DMS53 treated with DMSO at 0.1 percent for 48 hours (cell line): ENCODE measurements around the gene WDR13.
"Not testable (repeated sequence)": the region's sequence is repeated elsewhere in the genome, so short reads cannot be mapped to it uniquely, and the experiment has no call there.

Experiments
- DNase-seq: peaks from one replicate; lab custom pipeline; 2025; ENCODE audit not compliant: unreplicated experiment; lab: John Stamatoyannopoulos, UW

WDR13 gene

DNA sequence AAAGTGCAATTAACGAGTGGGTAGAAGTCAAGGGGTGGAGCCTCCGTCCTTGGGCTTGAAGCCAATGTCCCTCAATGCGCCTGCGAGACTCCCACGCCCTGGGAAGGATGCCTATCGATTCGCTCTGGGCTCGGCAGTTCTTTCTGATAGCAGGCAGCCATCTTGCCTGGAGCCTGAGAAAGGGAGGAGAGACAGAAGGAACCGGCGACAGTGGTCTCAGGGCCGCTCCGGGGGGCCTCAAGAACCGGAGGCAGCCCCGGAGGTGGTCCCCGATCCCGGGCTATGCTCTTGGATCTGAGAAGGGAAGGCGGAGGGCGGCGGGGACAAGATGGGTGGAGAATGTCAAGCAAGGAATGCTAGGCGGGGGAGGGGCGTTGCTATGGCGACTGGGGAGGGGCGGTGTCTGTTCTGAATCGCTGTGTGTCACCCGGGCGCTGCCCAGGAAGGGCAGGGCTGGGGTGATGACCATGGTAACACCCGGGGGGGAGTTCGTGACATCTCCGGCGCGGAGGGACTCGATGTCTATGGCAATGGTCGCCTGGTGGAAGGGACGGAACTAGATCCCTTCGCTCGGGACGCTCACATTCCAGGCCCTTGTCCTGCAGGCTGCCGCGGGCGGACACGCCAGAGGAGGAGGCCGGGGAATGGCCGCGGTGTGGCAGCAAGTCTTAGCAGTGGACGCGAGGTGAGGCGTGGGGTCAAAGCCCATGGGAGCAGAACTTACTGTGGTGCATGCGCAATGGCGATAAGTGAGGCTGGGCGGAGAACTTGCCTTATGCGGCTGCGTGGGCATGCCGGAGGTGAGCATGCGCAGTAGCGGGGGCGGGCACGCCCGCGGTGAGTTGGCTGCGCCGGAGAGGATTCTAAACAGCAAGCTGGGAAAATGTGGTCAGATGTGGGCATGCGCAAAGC is at the start of gene WDR13:
WDR13 (plus strand) TSS at position 140 of the 912 bp plus-strand sequence; CDS start at position 645, 505 bp downstream.
- DNase-seq, result peak; percentile 91

GRCh38 chrX:48548871-48549270 is 48.4 kb upstream of the WDR13 start:
- no peak for DNase-seq

- not testable (repeated sequence) for DNase-seq
Measured at GRCh38 chrX:48555731-48556325, 41.5 kb upstream of the WDR13 start.

DNA sequence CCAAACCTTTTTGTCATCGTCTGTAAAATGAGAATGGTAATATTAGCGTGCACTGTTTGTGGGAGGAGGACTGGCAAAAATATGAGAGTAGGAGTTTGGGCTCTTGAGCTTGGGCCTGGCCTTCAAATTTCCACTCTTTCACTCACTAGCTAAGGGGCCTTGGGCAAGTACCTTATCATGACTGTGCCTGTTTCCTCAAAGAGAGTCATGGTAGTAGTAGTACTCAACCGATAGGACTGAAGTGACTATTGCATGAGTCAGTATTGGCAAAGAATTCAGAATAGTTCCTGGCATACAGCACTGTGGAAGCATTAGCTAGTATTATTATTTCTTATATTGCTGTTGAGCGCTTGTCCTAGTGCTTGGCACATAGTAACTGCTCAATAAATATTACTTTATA is 39.0 kb upstream of the WDR13 start:
- DNase-seq, result no peak

GRCh38 chrX:48559636-48560035 is 37.7 kb upstream of the WDR13 start:
- no peak for DNase-seq

- no peak for DNase-seq
Measured at GRCh38 chrX:48560056-48560455, 37.2 kb upstream of the WDR13 start.

DNA sequence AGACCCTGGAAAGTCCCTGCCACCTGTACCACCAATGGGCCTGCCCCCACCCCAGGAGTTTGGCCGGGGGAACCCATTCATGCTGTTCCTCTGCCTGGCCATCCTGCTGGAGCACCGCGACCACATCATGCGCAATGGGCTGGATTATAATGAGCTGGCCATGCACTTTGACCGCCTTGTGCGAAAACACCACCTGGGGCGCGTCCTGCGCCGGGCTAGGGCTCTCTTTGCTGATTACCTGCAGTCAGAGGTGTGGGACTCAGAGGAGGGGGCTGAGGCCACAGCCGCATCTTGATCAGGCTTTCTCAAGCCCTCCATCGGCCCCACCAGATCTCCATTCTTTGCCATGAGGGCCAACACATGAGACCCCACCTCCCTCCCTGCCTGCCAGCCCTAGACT is 36.6 kb upstream of the WDR13 start:
- no peak for DNase-seq

GRCh38 chrX:48569958-48570357 is 27.3 kb upstream of the WDR13 start:
- DNase-seq, result no peak

- peak; percentile 65 for DNase-seq
Measured at GRCh38 chrX:48573690-48574269, 23.5 kb upstream of the WDR13 start.

- DNase-seq, result peak; percentile 87
Measured at GRCh38 chrX:48574270-48575266, 22.7 kb upstream of the WDR13 start, which contains the start of gene RBM3. RBM3 (plus strand) TSS chrX:48574484; CDS start chrX:48575181, 697 bp downstream.

DNA sequence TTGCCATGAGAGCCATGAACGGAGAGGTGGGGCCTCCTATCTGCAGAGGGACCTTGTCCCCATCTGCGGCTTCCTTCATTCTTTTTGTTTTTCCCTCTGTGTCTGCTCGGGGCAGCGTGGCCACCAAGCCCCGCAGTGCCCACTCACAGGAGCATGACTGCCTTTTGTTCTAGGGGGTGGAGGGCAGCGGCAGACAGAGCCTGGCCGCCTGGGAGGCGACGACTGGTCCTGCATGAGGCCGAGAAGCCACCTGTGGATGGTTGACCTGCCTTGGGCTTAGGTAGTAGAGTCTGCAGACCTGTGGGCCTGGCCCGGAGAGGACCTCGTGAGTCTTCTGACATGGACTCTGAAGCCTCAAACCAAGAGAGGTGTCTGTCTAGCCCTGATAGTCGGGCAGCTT is 21.6 kb upstream of the WDR13 start:
- no peak for DNase-seq

- no peak for DNase-seq
Measured at GRCh38 chrX:48576108-48576507, 21.2 kb upstream of the WDR13 start.

DNA sequence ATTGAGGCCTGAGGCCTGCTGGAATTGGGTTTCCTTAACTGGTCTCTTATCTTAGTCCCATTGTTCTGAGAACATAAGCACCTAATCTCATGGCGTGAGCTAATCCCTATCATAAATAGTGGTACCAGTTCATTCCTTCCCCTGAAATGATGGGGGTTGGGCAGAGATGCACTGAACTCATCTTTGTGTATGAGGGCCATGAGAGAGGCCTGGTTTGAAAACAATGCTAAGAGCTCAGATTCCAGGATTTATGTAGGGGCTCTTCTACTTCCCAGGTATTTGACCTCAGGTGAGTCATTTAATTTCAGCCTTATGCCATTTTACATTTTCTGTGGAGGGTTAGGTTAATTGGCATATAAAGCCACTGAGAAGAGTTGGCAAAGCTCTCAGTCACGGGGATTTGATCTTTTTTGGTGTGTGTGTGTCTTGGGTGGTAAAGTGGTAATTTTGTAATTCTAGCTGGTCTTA is 18.6 kb upstream of the WDR13 start:
- no peak for DNase-seq

DNA sequence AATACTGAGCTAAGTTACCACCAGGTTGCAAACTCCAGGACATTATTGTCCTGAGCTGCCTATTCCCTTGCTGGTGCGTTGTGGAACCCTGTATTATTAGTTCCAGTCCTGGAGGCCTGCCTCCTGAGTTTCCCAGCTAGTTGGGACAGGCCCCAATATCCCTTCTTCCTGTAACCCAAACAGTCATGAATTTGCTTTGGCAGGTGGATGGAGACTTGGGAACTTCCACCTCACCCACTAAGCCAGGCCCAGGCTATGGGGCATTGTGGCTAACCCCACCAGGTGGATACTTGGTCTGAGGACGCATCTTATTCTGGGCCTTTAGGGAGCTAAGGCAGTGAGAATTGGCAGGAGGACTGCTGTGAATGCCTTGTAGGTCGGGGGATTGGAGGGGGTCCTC is 18.0 kb upstream of the WDR13 start:
- no peak for DNase-seq

DNA sequence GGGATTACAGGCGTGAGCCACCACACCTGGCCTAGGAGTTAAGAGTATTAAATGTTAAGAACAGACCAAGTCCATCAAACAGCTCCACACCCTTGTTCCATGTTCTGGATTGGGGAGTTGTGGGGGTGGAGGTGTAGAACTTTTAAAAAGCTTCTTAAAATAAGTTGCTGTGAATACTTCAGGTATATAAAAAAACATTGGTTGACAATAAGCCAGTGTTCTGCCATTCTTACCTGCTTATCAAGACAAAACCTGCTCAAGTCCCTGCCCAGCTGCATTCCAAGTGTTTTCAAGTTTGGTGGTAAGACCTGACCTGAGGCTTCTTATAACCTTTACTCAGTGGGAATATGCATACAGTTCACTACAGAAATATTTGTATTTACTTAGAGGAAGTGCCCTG is 16.6 kb upstream of the WDR13 start:
- DNase-seq, result no peak

- no peak for DNase-seq
Measured at GRCh38 chrX:48584698-48585097, 12.6 kb upstream of the WDR13 start.

DNA sequence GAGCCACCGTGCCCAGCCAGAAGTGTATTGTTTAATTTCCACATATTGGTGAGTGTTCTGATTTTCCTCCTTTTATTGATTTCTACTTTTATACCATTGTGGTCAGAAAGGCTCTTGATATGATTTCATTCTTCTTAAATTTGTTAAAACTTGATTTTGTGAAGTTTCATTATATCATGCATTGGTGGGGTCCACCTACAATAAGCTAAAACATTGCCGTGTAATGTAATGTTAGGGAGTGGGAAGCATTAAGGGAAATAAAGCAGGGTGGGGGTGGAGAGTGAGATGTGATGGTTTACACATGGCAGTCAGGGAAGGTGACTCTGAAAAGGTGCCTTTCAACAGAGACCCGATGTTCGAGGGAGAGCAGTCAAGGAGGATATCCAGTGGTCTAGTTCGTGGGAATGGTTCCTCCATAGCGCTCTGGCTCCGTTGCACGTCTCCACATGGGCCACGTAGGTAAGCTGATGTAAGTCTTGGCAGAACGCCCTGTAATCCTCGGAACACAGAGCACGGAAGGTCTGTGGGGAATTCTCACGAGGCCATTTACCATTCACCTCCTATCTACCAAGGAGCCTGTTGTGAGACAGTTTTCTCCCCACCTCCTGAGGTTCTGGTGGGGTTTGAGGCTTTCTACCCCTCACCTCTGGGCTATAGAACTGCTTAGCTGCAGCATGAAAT is 7.7 kb upstream of the WDR13 start:
- DNase-seq, result no peak

DNA sequence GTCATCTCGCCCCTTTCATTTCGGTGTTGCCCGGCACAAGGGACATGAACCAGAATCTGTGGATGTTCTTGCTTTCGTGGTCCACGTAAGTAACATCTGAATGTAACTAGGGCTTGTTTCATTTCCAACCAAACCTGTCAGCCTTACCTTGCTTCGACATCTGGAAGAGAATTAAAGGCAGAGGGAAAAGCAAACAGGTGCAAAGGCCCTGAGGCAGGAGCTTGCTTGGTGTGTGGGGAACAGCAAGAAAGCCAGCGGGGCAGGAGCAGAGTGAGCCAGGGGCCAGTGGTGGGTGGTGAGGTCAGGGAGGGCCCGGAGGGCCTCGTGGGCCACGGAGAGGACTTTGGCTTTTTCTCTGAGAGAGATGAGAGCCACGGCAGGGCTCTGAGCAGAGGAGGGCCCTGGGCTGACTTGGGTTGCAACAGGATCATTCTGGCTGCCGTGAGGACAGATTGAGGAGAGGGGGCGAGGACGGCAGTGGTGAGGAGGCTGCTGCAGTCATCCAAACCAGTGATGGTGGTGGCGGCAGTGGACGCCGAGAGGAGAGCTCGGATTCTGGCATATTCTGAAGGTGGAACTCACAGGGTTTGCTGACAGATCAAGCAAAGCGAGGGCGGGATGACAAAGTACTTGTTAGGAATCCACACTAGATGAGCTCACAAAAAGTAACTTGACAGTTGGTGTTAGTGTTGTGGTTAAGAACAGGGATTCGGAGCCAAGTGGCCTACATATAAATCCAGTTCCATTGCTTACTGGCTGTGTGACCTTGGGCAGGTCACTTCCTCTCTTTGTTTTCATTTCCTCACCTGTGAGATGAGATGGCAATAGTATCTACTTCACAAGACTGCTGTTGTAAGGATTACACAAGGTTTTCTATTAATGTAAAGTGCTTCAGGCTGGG is 6.8 kb upstream of the WDR13 start:
- no peak for DNase-seq

DNA sequence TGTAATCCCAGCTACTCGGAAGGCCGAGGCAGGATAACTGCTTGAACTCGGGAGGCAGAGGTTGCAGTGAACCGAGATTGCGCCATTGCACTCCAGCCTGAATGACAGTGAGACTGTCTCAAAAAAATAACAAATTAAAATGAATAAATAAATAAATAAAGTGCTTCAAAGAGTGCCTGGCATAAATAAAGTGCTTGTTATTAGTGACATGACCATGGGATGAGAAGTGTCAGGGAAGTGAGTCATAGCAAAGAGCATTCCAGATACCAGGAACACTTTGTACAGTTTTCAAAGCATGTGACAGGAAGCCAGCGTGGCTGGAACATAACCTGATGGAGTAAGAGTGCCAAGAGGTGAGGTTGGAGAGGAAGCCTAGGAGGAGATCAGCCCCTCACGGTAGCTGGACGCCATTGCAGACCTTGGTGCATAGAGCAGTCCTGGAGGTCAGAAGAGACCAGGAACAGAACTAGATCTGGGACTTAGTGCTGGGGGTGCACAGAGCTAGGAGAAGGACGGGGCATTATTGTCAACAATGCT is 6.0 kb upstream of the WDR13 start:
- peak; percentile 10 for DNase-seq
